ENCODE data around the gene HIVEP2. TPM values are rescaled to one million over a fixed set of nuclear protein-coding genes. Genes with fewer than 3 reads are reported as not detected.

HIVEP2 gene
- total RNA-seq, 1 donor from 2014 or later, result 11.8 TPM

GRCh38 chr6:142725024-142725770 lies 219.8 kb downstream of the HIVEP2 start:
- Mint-ChIP-seq H3K27ac (no peak overlapping the region), H3K4me3 (ENCODE audit: low read depth) (no peak overlapping the region), H3K9me3 (ENCODE audit: low read depth) (no peaks in the 10 kb centered on the region), H3K27me3 (no peaks in the 10 kb centered on the region), H3K36me3 (ENCODE audit: insufficient read depth) (no peaks in the 10 kb centered on the region), H3K4me1 (ENCODE audit: low read depth) (peaks cover 12% of the 10 kb centered on the region)
- no peak for DNase-seq (ENCODE audit: low spot score, unreplicated experiment)
- TF ChIP-seq, protein P1, sequence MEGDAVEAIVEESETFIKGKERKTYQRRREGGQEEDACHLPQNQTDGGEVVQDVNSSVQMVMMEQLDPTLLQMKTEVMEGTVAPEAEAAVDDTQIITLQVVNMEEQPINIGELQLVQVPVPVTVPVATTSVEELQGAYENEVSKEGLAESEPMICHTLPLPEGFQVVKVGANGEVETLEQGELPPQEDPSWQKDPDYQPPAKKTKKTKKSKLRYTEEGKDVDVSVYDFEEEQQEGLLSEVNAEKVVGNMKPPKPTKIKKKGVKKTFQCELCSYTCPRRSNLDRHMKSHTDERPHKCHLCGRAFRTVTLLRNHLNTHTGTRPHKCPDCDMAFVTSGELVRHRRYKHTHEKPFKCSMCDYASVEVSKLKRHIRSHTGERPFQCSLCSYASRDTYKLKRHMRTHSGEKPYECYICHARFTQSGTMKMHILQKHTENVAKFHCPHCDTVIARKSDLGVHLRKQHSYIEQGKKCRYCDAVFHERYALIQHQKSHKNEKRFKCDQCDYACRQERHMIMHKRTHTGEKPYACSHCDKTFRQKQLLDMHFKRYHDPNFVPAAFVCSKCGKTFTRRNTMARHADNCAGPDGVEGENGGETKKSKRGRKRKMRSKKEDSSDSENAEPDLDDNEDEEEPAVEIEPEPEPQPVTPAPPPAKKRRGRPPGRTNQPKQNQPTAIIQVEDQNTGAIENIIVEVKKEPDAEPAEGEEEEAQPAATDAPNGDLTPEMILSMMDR (IDR thresholded peaks at IDR 0.05; ENCODE audit: unreplicated experiment), result no peak

DNA sequence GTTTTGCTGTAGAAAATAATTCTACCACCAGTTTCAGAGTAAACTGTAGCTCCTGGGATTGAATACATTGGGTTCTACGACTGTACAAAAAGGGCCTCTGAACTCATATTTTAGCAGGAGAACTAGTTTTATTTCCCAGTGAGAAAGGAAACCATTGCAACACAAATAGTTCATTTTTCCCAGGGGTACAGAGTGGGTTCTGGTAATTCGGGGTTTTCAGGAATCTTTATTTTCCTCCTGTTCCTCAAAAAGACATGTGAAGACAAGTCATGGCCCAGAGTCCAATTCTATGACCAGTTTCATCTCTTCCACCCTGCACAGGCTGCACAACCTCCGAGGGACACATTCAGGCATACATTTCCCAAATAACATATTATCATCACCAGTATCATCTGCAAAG lies 222.1 kb downstream of the HIVEP2 start:
- TF ChIP-seq, protein P1 (IDR thresholded peaks at IDR 0.05; ENCODE audit: unreplicated experiment), result no peak
- H3K4me1 Mint-ChIP-seq (ENCODE audit: low read depth), result peaks cover 4% of the 10 kb centered on the region
- H3K36me3 Mint-ChIP-seq (ENCODE audit: insufficient read depth), result no peaks in the 10 kb centered on the region
- H3K4me3 Mint-ChIP-seq (ENCODE audit: low read depth), result no peak overlapping the region
- H3K27ac Mint-ChIP-seq, result no peak overlapping the region
- H3K27me3 Mint-ChIP-seq, result no peaks in the 10 kb centered on the region
- no peak for DNase-seq (ENCODE audit: low spot score, unreplicated experiment)
- H3K9me3 Mint-ChIP-seq (ENCODE audit: low read depth), result peaks cover 7% of the 10 kb centered on the region

DNA sequence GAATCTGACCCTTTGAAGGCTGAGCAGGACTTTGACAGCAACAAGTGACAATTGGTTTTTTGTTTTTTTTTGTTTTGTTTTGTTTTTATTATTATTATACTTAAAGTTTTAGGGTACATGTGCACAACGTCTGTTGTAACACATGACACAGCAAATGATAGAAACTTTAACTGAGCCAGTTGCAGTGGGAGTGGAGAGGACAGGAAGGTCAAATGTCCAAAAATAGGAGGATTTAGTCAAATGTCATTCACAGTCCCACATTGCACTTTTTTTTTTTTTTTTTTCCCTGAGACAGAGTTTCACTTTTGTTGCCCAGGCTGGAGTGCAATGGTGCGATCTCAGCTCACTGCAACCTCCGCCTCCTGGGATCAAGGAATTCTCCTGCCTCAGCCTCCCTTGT lies 223.0 kb downstream of the HIVEP2 start:
- no peaks in the 10 kb centered on the region for H3K27me3 Mint-ChIP-seq
- no peak overlapping the region for H3K4me3 Mint-ChIP-seq (ENCODE audit: low read depth)
- peaks cover 6% of the 10 kb centered on the region for H3K4me1 Mint-ChIP-seq (ENCODE audit: low read depth)
- H3K27ac Mint-ChIP-seq, result no peak overlapping the region
- DNase-seq (ENCODE audit: low spot score, unreplicated experiment), result no peak
- peaks cover 7% of the 10 kb centered on the region for H3K9me3 Mint-ChIP-seq (ENCODE audit: low read depth)
- TF ChIP-seq, protein P1 (IDR thresholded peaks at IDR 0.05; ENCODE audit: unreplicated experiment), result no peak
- no peaks in the 10 kb centered on the region for H3K36me3 Mint-ChIP-seq (ENCODE audit: insufficient read depth)

DNA sequence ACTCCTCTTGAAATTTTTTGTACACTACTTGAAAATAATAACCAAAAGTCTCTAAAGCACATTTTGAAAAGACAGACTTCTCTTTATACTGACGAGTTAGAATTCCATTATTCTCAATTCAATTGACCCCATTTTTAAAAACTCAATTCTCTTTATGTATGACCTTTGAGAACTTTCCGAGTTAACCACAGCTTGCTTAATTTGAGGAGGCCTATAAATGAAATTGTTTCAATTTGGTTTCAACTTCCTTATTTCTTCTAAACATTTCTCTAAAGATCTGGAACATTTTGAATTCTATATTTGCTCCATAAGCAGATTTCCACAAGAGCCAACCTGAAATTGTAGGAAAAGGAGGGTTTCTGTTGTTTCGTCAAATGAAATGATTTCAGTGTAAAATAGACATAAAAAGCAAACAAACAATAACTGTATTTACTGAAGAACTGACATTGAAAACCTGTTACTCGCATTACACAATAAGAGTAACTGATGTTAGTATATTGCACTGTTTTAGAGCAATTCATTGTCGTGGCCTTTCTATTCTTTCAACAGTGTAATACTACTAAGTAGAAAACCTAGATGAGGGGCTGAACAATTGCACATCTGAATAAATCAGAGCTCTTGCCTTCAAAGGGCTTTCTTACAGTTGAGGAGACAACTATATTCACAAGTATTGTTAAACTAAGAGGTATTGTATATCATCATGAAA lies 223.6 kb downstream of the HIVEP2 start:
- H3K27ac Mint-ChIP-seq, result no peak overlapping the region
- TF ChIP-seq, protein P1 (IDR thresholded peaks at IDR 0.05; ENCODE audit: unreplicated experiment), result no peak
- peaks cover 6% of the 10 kb centered on the region for H3K4me1 Mint-ChIP-seq (ENCODE audit: low read depth)
- H3K4me3 Mint-ChIP-seq (ENCODE audit: low read depth), result no peak overlapping the region
- H3K36me3 Mint-ChIP-seq (ENCODE audit: insufficient read depth), result no peaks in the 10 kb centered on the region
- H3K9me3 Mint-ChIP-seq (ENCODE audit: low read depth), result peaks cover 7% of the 10 kb centered on the region
- DNase-seq (ENCODE audit: low spot score, unreplicated experiment), result no peak
- H3K27me3 Mint-ChIP-seq, result no peaks in the 10 kb centered on the region

DNA sequence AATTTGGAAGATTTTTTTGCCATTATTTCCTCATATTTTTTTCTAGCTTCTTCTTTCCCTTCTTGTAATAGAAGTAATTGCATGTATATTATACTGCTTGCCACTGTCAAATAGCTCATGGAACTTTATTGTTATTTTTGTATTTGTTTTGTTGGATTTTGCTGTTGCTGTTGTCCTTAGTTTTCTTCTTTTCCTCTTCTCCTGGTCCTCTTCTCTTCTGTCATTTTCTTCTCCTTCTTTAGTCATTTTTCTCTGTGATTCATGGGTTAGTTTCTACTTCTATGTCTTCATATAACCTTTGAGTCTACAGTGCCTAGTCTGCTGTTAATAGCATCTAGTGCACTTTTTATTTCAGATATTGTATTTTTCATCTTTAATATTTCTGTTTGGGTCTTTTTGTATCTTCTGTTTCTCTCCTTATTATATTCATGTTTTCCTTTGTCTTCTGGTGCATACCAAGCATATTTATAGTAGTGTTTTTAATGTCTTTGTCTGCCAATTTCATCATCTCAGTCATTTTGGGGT lies 226.2 kb downstream of the HIVEP2 start:
- Mint-ChIP-seq H3K27me3 (no peaks in the 10 kb centered on the region), H3K4me1 (ENCODE audit: low read depth) (peaks cover 9% of the 10 kb centered on the region), H3K27ac (no peak overlapping the region), H3K4me3 (ENCODE audit: low read depth) (no peak overlapping the region), H3K9me3 (ENCODE audit: low read depth) (peaks cover 7% of the 10 kb centered on the region), H3K36me3 (ENCODE audit: insufficient read depth) (no peaks in the 10 kb centered on the region)
- DNase-seq (ENCODE audit: low spot score, unreplicated experiment), result no peak
- TF ChIP-seq, protein P1 (IDR thresholded peaks at IDR 0.05; ENCODE audit: unreplicated experiment), result no peak

Measured in progenitor cell of endocrine pancreas (in vitro differentiated cells).